Common myeloid progenitor, CD34-positive (primary cell): ENCODE data around the gene SPTBN1.

ENCODE experiments used
- CTCF ChIA-PET: fragments of 350-600 bp; sonication (Branson Sonifier 250); formaldehyde crosslinking; loops from one replicate; lab custom pipeline; 2021; ENCODE audit warnings: antibody characterized with exemption; lab: Charles Lee
- POLR2A ChIA-PET: fragments of 350-600 bp; sonication (Branson Sonifier 250); formaldehyde crosslinking; loops from one replicate; lab custom pipeline; 2021; ENCODE audit warnings: antibody characterized with exemption; lab: Charles Lee
- DNase-seq, 3 donors: peaks; one replicate each; pipeline versions ENCODE4 v3.0.0 to v3.0.0-alpha.2; 2013
- H3K27ac ChIP-seq, 2 experiments: 1 replicate in 1 of 2; 2 replicates in 1 of 2; pipeline ENCODE4 v1.7.0; 2013; ENCODE audit warnings: inconsistent platforms in 2 of 2, low read length in 2 of 2, mild to moderate bottlenecking in 2 of 2, low read depth in 1 of 2, moderate library complexity in 1 of 2; ENCODE audit not compliant: severe bottlenecking in 2 of 2, insufficient read depth in 1 of 2, poor library complexity in 1 of 2
- H3K27me3 ChIP-seq, 5 experiments: replicated peaks in 2 of 5; 1 replicate in 3 of 5; 2 replicates in 2 of 5; pipeline versions ENCODE4 v1.6.1 to v1.7.0; 2013; ENCODE audit warnings: low read length in 4 of 5, mild to moderate bottlenecking in 2 of 5, moderate library complexity in 2 of 5, inconsistent platforms in 1 of 5; ENCODE audit not compliant: insufficient read depth in 5 of 5, control insufficient read depth in 4 of 5
- H3K36me3 ChIP-seq, 4 experiments: 1 replicate in 2 of 4; 2 replicates in 2 of 4; pipeline versions ENCODE4 v1.6.1 to v1.7.0; 2013; ENCODE audit warnings: low read length in 3 of 4, control low read depth in 1 of 4, mild to moderate bottlenecking in 1 of 4; ENCODE audit not compliant: control insufficient read depth in 4 of 4, insufficient read depth in 4 of 4
- H3K4me1 ChIP-seq, 4 experiments: 1 replicate in 3 of 4; 2 replicates in 1 of 4; pipeline versions ENCODE4 v1.6.1 to v1.7.1; 2013; ENCODE audit warnings: low read length in 3 of 4, mild to moderate bottlenecking in 3 of 4, control low read depth in 1 of 4, inconsistent platforms in 1 of 4, moderate library complexity in 1 of 4; ENCODE audit not compliant: control insufficient read depth in 4 of 4, insufficient read depth in 4 of 4; ENCODE audit errors: control extremely low read depth in 1 of 4
- H3K4me3 ChIP-seq, 7 experiments: 1 replicate in 4 of 7; 2 replicates in 3 of 7; pipeline versions ENCODE4 v1.5.1 to v1.7.0; 2013; ENCODE audit warnings: mild to moderate bottlenecking in 7 of 7, low read length in 6 of 7, moderate library complexity in 6 of 7, inconsistent platforms in 2 of 7, low read depth in 2 of 7, control low read depth in 1 of 7; ENCODE audit not compliant: insufficient read depth in 4 of 7, control insufficient read depth in 1 of 7; ENCODE audit errors: extremely low read depth in 1 of 7
- H3K9me3 ChIP-seq, 5 experiments: 1 replicate in 4 of 5; 2 replicates in 1 of 5; pipeline versions ENCODE4 v1.6.1 to v1.7.1; 2013; ENCODE audit warnings: low read length in 4 of 5, mild to moderate bottlenecking in 2 of 5, inconsistent platforms in 1 of 5, low read depth in 1 of 5, moderate library complexity in 1 of 5; ENCODE audit not compliant: control insufficient read depth in 4 of 5, insufficient read depth in 2 of 5; ENCODE audit errors: control extremely low read depth in 1 of 5
- WGBS: methylation state at CpG from one replicate; pipeline ENCODE4 v1.1.5; 2013; ENCODE audit not compliant: insufficient coverage; 5-methylcytosine and 5-hydroxymethylcytosine counted together

Gene SPTBN1

GRCh38 chr2:54456362-54456611 lies 160 bp downstream of the SPTBN1 start:
- no peak for DNase-seq
- peaks cover 0 to 10% (median 0%) of the 10 kb centered on the region in 5 experiments for H3K27me3 ChIP-seq
- H3K36me3 ChIP-seq: no peaks in the 10 kb centered on the region
- H3K9me3 ChIP-seq: no peaks in the 10 kb centered on the region
- peak overlapping the region; percentile 54 to 91 (median 69) for H3K4me3 ChIP-seq
- WGBS: 1% methylated on average over 9 of the region's 30 CpGs
- H3K4me1 ChIP-seq: peaks cover 4 to 45% (median 28%) of the 10 kb centered on the region in 4 experiments
- H3K27ac ChIP-seq: no peak overlapping the region
- POLR2A ChIA-PET: no interaction called here
- CTCF ChIA-PET: no interaction called here

GRCh38 chr2:54456612-54457322 lies 640 bp downstream of the SPTBN1 start:
- H3K27me3 ChIP-seq: peaks cover 0 to 10% (median 0%) of the 10 kb centered on the region in 5 experiments
- H3K36me3 ChIP-seq: no peaks in the 10 kb centered on the region
- H3K27ac ChIP-seq: no peak overlapping the region
- H3K4me3 ChIP-seq: peak overlapping the region; percentile 54 to 91 (median 75)
- 0% methylated on average over 61 of the region's 87 CpGs for WGBS
- CTCF ChIA-PET: interaction anchor here (1.0 to 1.2 kb wide), 2 partner anchors 69 to 84 kb away, joined by 3 read pairs; no protein-coding TSS in a partner anchor
- H3K4me1 ChIP-seq: peaks cover 4 to 45% (median 28%) of the 10 kb centered on the region in 4 experiments
- H3K9me3 ChIP-seq: no peaks in the 10 kb centered on the region
- POLR2A ChIA-PET: interaction anchor here (1.0 kb wide), 1 partner anchor 341 kb away, joined by 4 read pairs; no protein-coding TSS in a partner anchor
- peak; percentile 28 to 71 (median 64) for DNase-seq

GRCh38 chr2:54457323-54458023 lies 1.3 kb downstream of the SPTBN1 start:
- H3K9me3 ChIP-seq: no peaks in the 10 kb centered on the region
- peaks cover 0 to 10% (median 0%) of the 10 kb centered on the region in 5 experiments for H3K27me3 ChIP-seq
- WGBS: 0% methylated on average over 28 of the region's 35 CpGs
- H3K4me3 ChIP-seq: peak overlapping the region; percentile 53 to 91 (median 75)
- peak; percentile 42 to 78 (median 72) for DNase-seq
- POLR2A ChIA-PET: interaction anchor here (1.0 kb wide), 1 partner anchor 341 kb away, joined by 4 read pairs; no protein-coding TSS in a partner anchor
- CTCF ChIA-PET: interaction anchor here (1.0 to 1.3 kb wide), 3 partner anchors 11 to 85 kb away, joined by 3 to 4 read pairs (median 3); no protein-coding TSS in a partner anchor
- H3K4me1 ChIP-seq: peaks cover 4 to 45% (median 28%) of the 10 kb centered on the region in 4 experiments
- H3K27ac ChIP-seq: no peak overlapping the region
- H3K36me3 ChIP-seq: no peaks in the 10 kb centered on the region

GRCh38 chr2:54459037-54459441 lies 2.9 kb downstream of the SPTBN1 start:
- POLR2A ChIA-PET: no interaction called here
- Histone ChIP-seq H3K27me3 (peaks cover 0 to 10% (median 0%) of the 10 kb centered on the region in 5 experiments), H3K4me1 (peaks cover 4 to 45% (median 28%) of the 10 kb centered on the region in 4 experiments)

GRCh38 chr2:54461261-54461660 lies 5.1 kb downstream of the SPTBN1 start:
- Histone ChIP-seq H3K36me3 (no peaks in the 10 kb centered on the region), H3K9me3 (no peaks in the 10 kb centered on the region), H3K27me3 (no peaks in the 10 kb centered on the region), H3K4me3 (no peak overlapping the region), H3K4me1 (peaks cover 4 to 34% (median 16%) of the 10 kb centered on the region in 4 experiments), H3K27ac (no peak overlapping the region)
- no peak for DNase-seq
- WGBS: 67% methylated on average over 3 of the region's 4 CpGs
- POLR2A ChIA-PET: no interaction called here
- CTCF ChIA-PET: no interaction called here

More at GRCh38 chr2:54459037-54459441, 2.9 kb downstream of the SPTBN1 start:
- H3K36me3 ChIP-seq: no peaks in the 10 kb centered on the region
- H3K27ac ChIP-seq: no peak overlapping the region
- DNase-seq: peak in 2 of 3 donors; percentile 57 to 59
- H3K9me3 ChIP-seq: no peaks in the 10 kb centered on the region
- CTCF ChIA-PET: interaction anchor here (1.1 kb wide), 1 partner anchor 44 kb away, joined by 4 read pairs; no protein-coding TSS in a partner anchor
- 50% methylated on average over 1 of the region's 2 CpGs for WGBS
- H3K4me3 ChIP-seq: peak overlapping the region in 1 of 7 experiments; percentile 19

- no peak for DNase-seq
- POLR2A ChIA-PET: no interaction called here
- H3K36me3 ChIP-seq: no peaks in the 10 kb centered on the region
- no peaks in the 10 kb centered on the region for H3K9me3 ChIP-seq
- no peaks in the 10 kb centered on the region for H3K27me3 ChIP-seq
- H3K4me3 ChIP-seq: no peak overlapping the region
- peaks cover 2 to 17% (median 7%) of the 10 kb centered on the region in 4 experiments for H3K4me1 ChIP-seq
- no peak overlapping the region for H3K27ac ChIP-seq
- CTCF ChIA-PET: no interaction called here
- 100% methylated on average over 1 of the region's 2 CpGs for WGBS
Measured at GRCh38 chr2:54464341-54464740, 8.2 kb downstream of the SPTBN1 start.

GRCh38 chr2:54465143-54465542 lies 9.0 kb downstream of the SPTBN1 start:
- H3K27me3 ChIP-seq: no peaks in the 10 kb centered on the region
- H3K36me3 ChIP-seq: no peaks in the 10 kb centered on the region
- ChIA-PET POLR2A (no interaction called here), CTCF (no interaction called here)
- no peak overlapping the region for H3K27ac ChIP-seq
- no peak for DNase-seq
- peaks cover 2 to 16% (median 10%) of the 10 kb centered on the region in 4 experiments for H3K4me1 ChIP-seq
- H3K9me3 ChIP-seq: no peaks in the 10 kb centered on the region
- H3K4me3 ChIP-seq: no peak overlapping the region
- no CpG with 5 or more reads among the region's 2 CpGs for WGBS
